Esophagus (tissue), 2 donors: ENCODE measurements around the gene YAP1. TPM values are rescaled to one million over a fixed set of nuclear protein-coding genes. Genes with fewer than 3 reads are reported as not detected.

Experiments used
- H3K27ac ChIP-seq, 2 donors: one replicate each; pipeline ENCODE4 v1.5.1; 2013; ENCODE audit warnings: low read depth in 2 of 2, mild to moderate bottlenecking in 2 of 2, inconsistent platforms in 1 of 2, low read length in 1 of 2, moderate library complexity in 1 of 2
- H3K27me3 ChIP-seq, 2 donors: one replicate each; pipeline ENCODE4 v1.6.1; 2013; ENCODE audit warnings: low read length in 2 of 2, control low read depth in 1 of 2, mild to moderate bottlenecking in 1 of 2; ENCODE audit not compliant: insufficient read depth in 2 of 2, control insufficient read depth in 1 of 2
- H3K36me3 ChIP-seq, 2 donors: one replicate each; pipeline ENCODE4 v1.6.1; 2013; ENCODE audit warnings: low read length in 1 of 2; ENCODE audit not compliant: control insufficient read depth in 2 of 2, insufficient read depth in 2 of 2
- H3K4me1 ChIP-seq, 2 donors: one replicate each; pipeline ENCODE4 v1.6.1; 2013; ENCODE audit warnings: low read length in 1 of 2; ENCODE audit not compliant: control insufficient read depth in 2 of 2, insufficient read depth in 2 of 2
- H3K4me3 ChIP-seq, 2 donors: one replicate each; pipeline ENCODE4 v1.5.1; 2013; ENCODE audit warnings: low read length in 2 of 2, mild to moderate bottlenecking in 2 of 2, low read depth in 1 of 2, moderate library complexity in 1 of 2
- H3K9me3 ChIP-seq, 2 donors: one replicate each; pipeline ENCODE4 v1.6.1; 2013; ENCODE audit warnings: mild to moderate bottlenecking in 2 of 2, low read depth in 1 of 2, low read length in 1 of 2, moderate library complexity in 1 of 2; ENCODE audit not compliant: control insufficient read depth in 2 of 2, insufficient read depth in 1 of 2
- WGBS, 2 donors: extraction: QIAGEN DNeasy Blood & Tissue Kit; methylation state at CpG; one replicate each; pipeline ENCODE4 v1.1.7; 2013; 5-methylcytosine and 5-hydroxymethylcytosine counted together
- polyA plus RNA-seq, 2 donors: library from polyadenylated mRNA; stranded (reverse); fragments of 200-250 nt; gene quantifications; one replicate each; pipeline ENCODE4 v1.2.3, GENCODE V29; 2013
- donor health status: healthy with polysubstance abuse.
- donor health status: Bipolar disorder and iron deficiency.

Gene YAP1
- polyA plus RNA-seq, 2 donors = 30.6 to 39.5 TPM

GRCh38 chr11:102151784-102152525 is 41.7 kb downstream of the YAP1 start:
- H3K4me1 ChIP-seq = no peaks in the 10 kb centered on the region
- H3K4me3 ChIP-seq = no peak overlapping the region
- H3K36me3 ChIP-seq = no peaks in the 10 kb centered on the region
- H3K27ac ChIP-seq = no peak overlapping the region
- no peaks in the 10 kb centered on the region for H3K9me3 ChIP-seq
- 90 to 94% methylated on average over 6 of the region's 6 CpGs for WGBS, 2 donors
- H3K27me3 ChIP-seq = no peaks in the 10 kb centered on the region

- H3K27me3 ChIP-seq = no peaks in the 10 kb centered on the region
- H3K4me3 ChIP-seq = no peak overlapping the region
- H3K36me3 ChIP-seq = no peaks in the 10 kb centered on the region
- no peaks in the 10 kb centered on the region for H3K4me1 ChIP-seq
- WGBS, 2 donors = 92 to 93% methylated on average over 1 of the region's 1 CpG
- no peak overlapping the region for H3K27ac ChIP-seq
- no peaks in the 10 kb centered on the region for H3K9me3 ChIP-seq
Measured at GRCh38 chr11:102153082-102153481, 42.8 kb downstream of the YAP1 start.

GRCh38 chr11:102154806-102155205 is 44.6 kb downstream of the YAP1 start:
- H3K27me3 ChIP-seq = no peaks in the 10 kb centered on the region
- H3K9me3 ChIP-seq = no peaks in the 10 kb centered on the region
- H3K27ac ChIP-seq = no peak overlapping the region
- H3K36me3 ChIP-seq = no peaks in the 10 kb centered on the region
- H3K4me1 ChIP-seq = peaks cover 0 to 2% of the 10 kb centered on the region in 2 donors
- 92 to 97% methylated on average over 1 of the region's 1 CpG for WGBS, 2 donors
- no peak overlapping the region for H3K4me3 ChIP-seq

- Histone ChIP-seq H3K27ac (peak overlapping the region in 1 of 2 donors; percentile 20), H3K9me3 (no peaks in the 10 kb centered on the region)
Measured at GRCh38 chr11:102155676-102156075, 45.4 kb downstream of the YAP1 start.

GRCh38 chr11:102157219-102157618 is 47.0 kb downstream of the YAP1 start:
- Histone ChIP-seq H3K4me3 (no peak overlapping the region), H3K27ac (no peak overlapping the region), H3K9me3 (no peaks in the 10 kb centered on the region), H3K36me3 (no peaks in the 10 kb centered on the region), H3K4me1 (peaks cover 2% of the 10 kb centered on the region in 2 donors), H3K27me3 (no peaks in the 10 kb centered on the region)
- 16 to 18% methylated on average over 2 of the region's 2 CpGs for WGBS, 2 donors

More at GRCh38 chr11:102155676-102156075, 45.4 kb downstream of the YAP1 start:
- Histone ChIP-seq H3K4me3 (no peak overlapping the region), H3K36me3 (no peaks in the 10 kb centered on the region), H3K27me3 (no peaks in the 10 kb centered on the region), H3K4me1 (peaks cover 0 to 2% of the 10 kb centered on the region in 2 donors)
- 47 to 50% methylated on average over 4 of the region's 4 CpGs for WGBS, 2 donors

- H3K4me1 ChIP-seq = peaks cover 2 to 4% of the 10 kb centered on the region in 2 donors
- no peaks in the 10 kb centered on the region for H3K9me3 ChIP-seq
- no peaks in the 10 kb centered on the region for H3K27me3 ChIP-seq
- peaks cover 0 to under 1% of the 10 kb centered on the region in 2 donors for H3K36me3 ChIP-seq
- H3K4me3 ChIP-seq = no peak overlapping the region
- H3K27ac ChIP-seq = no peak overlapping the region
- 29 to 45% methylated on average over 2 of the region's 2 CpGs for WGBS, 2 donors
Measured at GRCh38 chr11:102158164-102158735, 48.0 kb downstream of the YAP1 start.

- Histone ChIP-seq H3K4me1 (peaks cover 2 to 4% of the 10 kb centered on the region in 2 donors), H3K4me3 (no peak overlapping the region), H3K36me3 (peaks cover 0 to 5% of the 10 kb centered on the region in 2 donors), H3K27ac (peak overlapping the region in 1 of 2 donors; percentile 22), H3K27me3 (no peaks in the 10 kb centered on the region), H3K9me3 (no peaks in the 10 kb centered on the region)
- 90 to 96% methylated on average over 4 of the region's 4 CpGs for WGBS, 2 donors
Measured at GRCh38 chr11:102163368-102163767, 53.1 kb downstream of the YAP1 start.

- peak overlapping the region in 1 of 2 donors; percentile 15 for H3K4me3 ChIP-seq
- peak overlapping the region in 1 of 2 donors; percentile 66 for H3K27ac ChIP-seq
- WGBS, 2 donors = 54 to 65% methylated on average over 6 of the region's 6 CpGs
- peaks cover 0 to 5% of the 10 kb centered on the region in 2 donors for H3K36me3 ChIP-seq
- no peaks in the 10 kb centered on the region for H3K27me3 ChIP-seq
- H3K4me1 ChIP-seq = peaks cover 0 to 4% of the 10 kb centered on the region in 2 donors
- no peaks in the 10 kb centered on the region for H3K9me3 ChIP-seq
Measured at GRCh38 chr11:102166175-102167064, 56.2 kb downstream of the YAP1 start.

- Histone ChIP-seq H3K36me3 (peaks cover 0 to 2% of the 10 kb centered on the region in 2 donors), H3K27ac (no peak overlapping the region), H3K4me3 (no peak overlapping the region), H3K9me3 (no peaks in the 10 kb centered on the region), H3K4me1 (peaks cover 0 to 3% of the 10 kb centered on the region in 2 donors), H3K27me3 (no peaks in the 10 kb centered on the region)
- 38 to 42% methylated on average over 1 of the region's 1 CpG for WGBS, 2 donors
Measured at GRCh38 chr11:102168481-102168880, 58.2 kb downstream of the YAP1 start.
